Vagina (tissue), 2 donors: Measurements from ENCODE around the gene TACR1.
A peak's percentile ranks its signal among the peaks of the same experiment; 100 is the strongest.

ENCODE experiments used
- CTCF ChIP-seq, 3 experiments: fragments of 450-650 bp in 2 of 3; fragments of 200-600 bp in 1 of 3; sonication (generic) in 1 of 3; IDR thresholded peaks; one replicate each; pipeline ENCODE4 v1.5.1; 2017 to 2019; ENCODE audit warnings: antibody characterized with exemption in 3 of 3, mild to moderate bottlenecking in 2 of 3, moderate library complexity in 2 of 3
- POLR2A ChIP-seq, 2 donors: fragments of 450-650 bp; IDR thresholded peaks; one replicate each; pipeline ENCODE4 v1.6.1; 2017; ENCODE audit warnings: antibody characterized with exemption in 2 of 2, mild to moderate bottlenecking in 2 of 2, moderate library complexity in 2 of 2
- POLR2AphosphoS5 ChIP-seq, 2 donors: sonication (generic); formaldehyde crosslinking; IDR thresholded peaks; one replicate each; pipeline ENCODE4 v1.9.0; 2017; ENCODE audit warnings: antibody characterized with exemption in 2 of 2, mild to moderate bottlenecking in 2 of 2, low read depth in 1 of 2; ENCODE audit not compliant: insufficient read depth in 1 of 2

GRCh38 chr2:75199428-75200011, at the start of gene TACR1:
- TF ChIP-seq CTCF (IDR thresholded peaks at IDR 0.05) (peak in 1 of 3 experiments; percentile 30), POLR2AphosphoS5 (IDR thresholded peaks at IDR 0.05; ENCODE audit: insufficient read depth in 1 of 2, low read depth in 1 of 2) (peak in 1 of 2 donors; percentile 50), POLR2A (IDR thresholded peaks at IDR 0.05) (no peak)
